Right renal cortex interstitium (tissue), 3 donors: ENCODE data around the gene ADH1B. TPM values are rescaled to one million over a fixed set of nuclear protein-coding genes. Genes with fewer than 3 reads are reported as not detected.
"Not testable (repeated sequence)": the region's sequence is repeated elsewhere in the genome, so short reads cannot be mapped to it uniquely, and the experiment has no call there.

ENCODE experiments used
- DNase-seq, 3 donors: peaks; one replicate each; pipeline ENCODE4 v3.0.0-alpha.2; 2013; ENCODE audit warnings: low read depth in 3 of 3, low spot score in 2 of 3
- polyA plus RNA-seq, 3 donors: library from polyadenylated mRNA; unstranded; fragments of 120-200 nt; gene quantifications; one replicate each; pipeline ENCODE4 v1.2.1, GENCODE V29; 2013; ENCODE audit not compliant: insufficient read length in 3 of 3

Gene ADH1B
- 10 to 100 TPM; 23.1 to 27.3 (median 27.2) TPM for polyA plus RNA-seq

DNA sequence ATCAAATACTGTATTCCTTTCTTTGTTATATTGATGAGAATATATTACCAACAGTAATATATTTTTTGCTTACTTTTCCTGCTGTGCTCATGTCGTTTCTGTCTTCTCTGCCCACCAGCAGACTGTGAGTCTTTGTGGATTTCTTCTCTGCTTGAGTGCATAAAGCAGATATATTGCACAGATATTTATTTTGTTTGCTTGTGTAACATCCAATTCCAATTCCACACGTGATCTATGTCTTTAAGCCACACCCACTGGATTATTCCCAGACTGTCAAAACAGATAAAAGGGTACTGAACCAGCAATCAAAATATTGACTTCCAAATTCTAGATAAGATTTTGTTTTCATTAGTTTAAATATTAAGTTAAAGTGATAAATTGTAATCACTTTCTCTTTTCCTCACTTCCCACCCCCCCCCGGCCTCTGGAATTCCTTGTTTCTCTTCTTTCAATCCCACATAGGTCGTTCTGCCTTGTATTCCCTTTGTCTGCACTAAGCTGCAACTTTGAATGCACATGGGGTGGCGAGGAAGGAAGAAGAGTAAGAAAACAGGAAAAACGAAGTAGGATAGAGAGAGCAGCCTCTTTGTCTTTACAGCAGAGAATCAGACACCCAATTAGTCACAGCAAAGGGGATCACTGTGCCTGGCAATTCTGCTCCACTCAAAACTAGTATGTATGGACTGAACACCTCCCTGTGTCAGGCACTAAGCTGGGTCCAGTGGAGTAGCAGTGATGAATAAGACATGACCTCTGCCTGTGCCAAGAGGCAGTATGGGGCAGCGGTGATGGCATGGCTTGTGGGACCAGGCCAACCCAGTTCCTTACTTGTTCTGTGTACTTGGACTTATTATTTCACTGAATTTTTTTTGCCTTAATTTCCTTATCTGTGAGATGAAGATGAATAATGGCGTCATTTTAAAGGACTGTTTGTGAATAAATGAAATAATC, at the start of gene ADH1B:
ADH1B (minus strand) TSS at position 161 of the 951 bp plus-strand sequence; CDS start at position 91, 70 bp downstream.
- no peak for DNase-seq

DNA sequence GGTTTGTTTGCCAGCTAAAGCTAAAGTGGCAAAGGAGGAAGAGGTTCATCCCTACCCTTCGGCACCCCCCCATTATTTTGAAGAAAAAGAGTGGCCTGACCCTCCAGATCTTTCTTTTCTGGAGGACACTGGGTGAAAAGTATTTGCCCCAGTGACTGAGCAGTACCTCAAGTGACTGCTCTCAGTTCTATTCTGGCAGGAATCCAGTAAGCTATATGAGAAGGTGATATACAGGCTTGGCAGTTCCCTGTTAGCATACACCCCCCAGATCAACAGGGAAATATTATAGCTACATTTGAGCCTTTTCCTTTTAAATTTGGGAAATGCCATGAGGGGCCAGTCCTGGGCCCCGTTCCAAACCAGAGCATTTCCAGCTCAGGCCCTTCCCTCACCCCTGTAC, 46.6 kb upstream of the ADH1B start:
- not testable (repeated sequence) for DNase-seq

DNA sequence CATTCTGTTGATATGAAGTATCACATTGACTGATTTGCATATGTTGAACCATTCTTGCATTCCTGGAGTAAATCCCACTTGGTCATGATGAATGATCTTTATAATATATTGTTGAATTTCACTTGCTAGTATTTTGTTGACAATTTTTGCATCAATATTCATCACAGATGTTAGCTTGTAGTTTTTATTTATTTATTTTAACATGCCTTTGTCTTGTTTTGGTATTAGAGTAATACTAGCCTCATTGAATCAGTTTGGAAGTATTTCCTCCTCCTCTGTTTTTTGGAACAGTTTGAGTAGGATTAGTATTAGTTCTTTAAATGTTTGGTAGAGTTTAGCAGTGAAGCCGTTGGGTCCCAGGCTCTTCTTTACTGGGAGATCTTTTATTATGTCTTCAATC, 45.3 kb upstream of the ADH1B start:
- DNase-seq, result no peak

DNA sequence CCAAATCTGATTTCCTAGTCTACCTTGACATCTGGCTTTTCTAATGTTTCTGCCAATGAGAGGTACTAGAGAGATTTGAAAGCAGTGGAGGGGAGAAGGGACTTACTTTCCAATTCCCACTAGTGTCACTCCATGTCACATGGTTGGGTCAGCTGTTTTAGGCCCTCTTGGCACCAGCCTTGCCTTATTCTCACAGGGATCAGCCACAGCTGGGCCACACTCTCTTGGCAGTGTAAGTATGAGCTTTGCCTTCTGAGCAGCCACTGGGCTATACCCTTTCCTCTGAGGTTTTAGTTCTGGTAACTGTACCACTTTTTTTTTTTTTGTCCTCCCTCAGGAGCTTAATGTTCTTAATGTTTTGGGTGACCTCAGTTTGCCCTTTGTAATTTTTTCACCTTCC, 41.6 kb upstream of the ADH1B start:
- no peak for DNase-seq

DNA sequence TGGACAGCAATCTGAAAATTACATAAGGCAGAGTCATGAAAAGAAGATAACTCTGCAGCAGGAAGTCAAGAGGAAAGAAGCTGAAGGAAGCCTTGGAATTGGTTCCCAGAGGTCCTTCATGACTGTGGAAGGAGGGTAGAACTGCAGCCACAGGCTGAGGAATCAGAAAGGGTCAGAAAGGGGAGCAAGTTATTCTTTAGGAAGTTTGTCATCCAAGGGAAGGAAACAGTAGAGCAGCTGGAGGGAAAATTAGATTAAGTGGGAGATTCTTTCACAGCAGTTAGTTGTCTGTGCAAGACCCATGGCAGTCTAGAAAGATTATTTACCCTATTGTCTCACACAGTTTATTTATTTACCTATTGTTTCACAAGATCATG, 40.7 kb upstream of the ADH1B start:
- no peak for DNase-seq

DNA sequence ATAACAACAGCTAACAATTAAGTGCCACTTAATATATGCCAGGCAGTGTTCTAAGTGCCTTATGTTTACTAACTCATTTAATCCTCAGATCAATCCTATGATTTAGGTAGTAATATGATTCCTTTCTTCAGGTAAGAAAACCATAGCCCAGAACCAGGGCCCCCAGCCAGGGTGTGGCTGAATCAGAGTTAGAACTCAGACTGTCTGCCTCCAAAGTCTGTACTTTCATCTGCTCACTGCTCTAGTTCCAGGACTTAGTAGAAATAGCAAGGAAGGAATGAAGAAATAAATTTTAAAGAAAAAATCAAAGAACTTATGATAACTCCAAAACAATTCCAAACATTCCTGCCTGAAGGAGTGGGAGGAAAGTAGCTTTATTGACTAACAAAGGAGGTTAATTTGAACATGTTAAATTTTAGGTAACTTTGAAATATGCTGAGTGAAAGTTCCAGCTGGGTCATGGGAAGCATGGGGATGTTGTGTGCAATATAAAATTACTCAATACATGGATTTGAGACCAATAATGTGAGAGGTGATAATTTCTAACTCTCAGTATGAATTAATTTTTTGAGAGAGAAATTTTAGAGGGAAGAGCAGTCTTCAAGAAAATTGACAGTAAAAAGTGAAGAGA, 40.2 kb upstream of the ADH1B start:
- no peak for DNase-seq

DNA sequence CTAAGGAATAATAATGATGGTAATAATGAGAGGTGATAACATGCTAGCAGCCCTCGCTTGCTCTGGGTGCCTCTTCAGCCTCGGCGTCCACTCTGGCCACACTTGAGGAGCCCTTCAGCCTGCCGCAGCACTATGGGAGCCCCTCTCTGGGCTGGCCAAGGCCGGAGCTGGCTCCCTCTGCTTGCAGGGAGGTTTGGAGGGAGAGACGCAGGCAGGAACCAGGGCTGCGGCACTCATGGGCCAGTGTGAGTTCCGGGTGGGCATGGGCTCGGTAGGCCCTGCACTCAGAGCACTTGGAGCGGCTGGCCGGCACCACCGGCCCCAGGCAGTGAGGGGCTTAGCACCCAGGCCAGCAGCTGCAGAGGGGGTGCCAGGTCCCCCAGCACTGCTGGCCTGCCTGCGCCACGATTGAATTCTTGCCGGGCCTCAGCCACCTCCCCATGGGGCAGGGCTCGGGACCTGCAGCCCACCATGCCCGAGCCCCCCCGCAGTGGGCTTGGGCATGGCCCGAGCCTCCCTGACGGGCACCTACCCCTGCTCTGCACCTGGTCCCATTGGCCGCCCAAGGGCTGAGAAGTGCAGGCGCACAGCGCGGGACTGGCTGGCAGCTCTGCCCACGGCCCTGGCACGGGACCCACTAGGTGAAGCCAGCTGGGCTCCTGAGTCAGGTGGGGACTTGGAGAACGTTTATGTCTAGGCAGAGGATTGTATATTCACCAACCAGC, 38.4 kb upstream of the ADH1B start:
- no peak for DNase-seq

DNA sequence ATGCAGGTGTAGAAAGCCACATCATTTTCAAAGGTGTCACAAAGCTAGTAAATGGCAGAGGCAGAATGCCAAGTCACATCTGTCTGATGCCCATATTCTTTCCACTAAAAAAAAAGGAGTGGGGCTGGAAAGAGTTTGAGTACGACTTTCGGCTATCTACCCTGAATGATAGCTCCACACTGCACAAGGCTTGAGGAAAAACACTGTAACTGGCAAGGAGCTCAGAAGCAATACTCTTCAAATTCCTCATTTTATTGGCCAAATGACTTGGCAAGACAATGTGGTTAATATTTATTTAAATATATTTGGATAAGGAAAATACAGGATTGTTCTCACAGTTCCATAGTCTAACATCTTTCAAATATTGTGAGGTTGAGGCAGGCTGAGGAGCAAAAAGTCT, 36.7 kb upstream of the ADH1B start:
- no peak for DNase-seq

DNA sequence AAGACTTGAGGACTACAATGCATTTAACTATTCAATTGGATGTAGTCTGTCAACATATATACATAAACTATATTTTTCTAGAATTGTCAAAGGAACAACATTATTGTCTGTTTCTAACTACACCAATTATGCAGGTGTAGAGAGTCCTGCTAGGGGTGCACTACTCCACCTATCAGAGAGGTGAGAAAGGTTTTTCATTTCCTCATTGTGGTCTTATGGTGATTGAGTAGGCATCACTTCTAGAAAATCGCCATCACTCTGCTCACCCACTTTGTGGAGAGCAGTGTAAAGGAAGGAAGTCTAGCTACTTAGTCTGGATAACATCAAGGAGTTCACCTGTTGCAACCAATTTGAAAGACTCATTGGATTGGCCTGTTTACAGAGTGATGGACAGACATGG, 35.8 kb upstream of the ADH1B start:
- no peak for DNase-seq

DNA sequence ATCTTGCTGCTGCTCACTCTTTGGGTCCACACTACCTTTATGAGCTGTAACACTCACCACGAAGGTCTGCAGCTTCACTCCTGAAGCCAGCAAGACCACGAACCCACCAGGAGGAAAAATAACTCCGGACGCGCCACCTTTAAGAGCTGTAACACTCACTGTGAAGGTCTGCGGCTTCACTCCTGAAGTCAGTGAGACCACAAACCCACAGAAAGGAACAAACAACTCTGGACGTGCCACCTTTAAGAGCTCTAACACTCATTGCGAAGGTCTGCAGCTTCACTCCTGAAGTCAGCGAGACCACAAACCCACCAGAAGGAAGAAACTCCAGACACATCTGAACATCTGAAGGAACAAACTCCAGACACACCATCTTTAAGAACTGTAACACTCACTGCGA, 34.9 kb upstream of the ADH1B start:
- DNase-seq, result not testable (repeated sequence)

DNA sequence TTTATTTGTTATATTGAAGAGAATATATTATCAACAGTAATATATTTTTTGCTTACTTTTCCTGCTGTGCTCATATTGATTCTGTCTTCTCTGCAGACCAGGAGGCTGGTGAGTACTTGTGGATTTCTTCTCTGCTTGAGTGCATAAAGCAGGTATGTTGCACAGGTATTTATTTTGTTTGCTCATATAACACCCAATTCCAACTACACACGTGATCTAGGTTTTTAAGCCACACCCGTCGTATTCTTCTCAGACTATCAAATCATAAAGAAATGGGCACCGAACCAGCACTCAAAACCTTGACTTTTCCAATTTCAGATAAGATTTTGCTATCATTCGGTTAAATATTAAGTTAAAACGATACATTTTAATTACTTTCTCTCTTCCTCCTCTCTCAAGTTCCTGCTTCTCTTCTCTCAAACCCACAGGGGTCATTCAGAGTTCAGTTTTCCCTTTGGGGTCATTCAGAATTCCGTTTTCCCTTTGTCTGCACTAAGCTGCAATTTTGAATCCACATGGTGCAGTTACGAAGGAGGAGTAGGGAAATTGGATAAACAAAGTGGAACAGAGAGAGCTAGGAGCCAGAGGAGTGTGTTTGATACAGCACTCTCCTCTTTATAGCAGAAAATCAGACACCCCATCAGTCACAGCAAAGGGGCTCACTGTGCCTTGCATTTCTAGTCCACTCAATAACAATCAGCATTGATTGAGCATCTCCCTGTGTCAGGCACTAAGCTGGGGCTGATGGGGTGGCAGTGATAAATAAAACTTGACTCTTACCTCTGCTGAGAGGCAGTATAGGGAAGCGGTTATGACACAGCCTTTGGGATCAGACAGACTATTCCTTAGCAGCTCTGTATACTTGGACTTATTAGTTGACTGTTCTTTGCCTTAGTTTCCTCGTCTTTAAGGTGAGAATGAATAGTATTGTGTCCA, 31.7 kb upstream of the ADH1B start, which contains the start of gene ADH1C:
ADH1C (minus strand) TSS at position 145 of the 936 bp plus-strand sequence; CDS start at position 74, 71 bp downstream.
- DNase-seq, result peak; percentile 25 to 39 (median 27)

DNA sequence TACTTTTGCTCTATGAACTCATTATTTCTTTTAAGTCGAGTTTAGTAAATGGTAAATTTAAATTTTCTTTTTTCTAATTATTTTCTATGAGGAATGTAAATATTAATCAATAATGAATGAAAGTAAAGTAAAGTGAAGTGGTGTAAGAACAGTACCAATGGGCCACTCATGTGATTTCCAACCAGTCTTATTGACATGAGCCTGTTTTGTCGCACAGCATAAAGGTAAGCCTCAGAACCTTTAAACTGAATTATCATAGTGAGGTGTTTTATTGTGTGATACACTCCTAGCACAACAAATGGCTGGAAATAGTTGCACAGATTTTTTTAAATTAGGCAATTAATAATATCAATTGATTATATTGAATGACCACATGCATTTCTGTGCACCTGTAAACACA, 30.3 kb upstream of the ADH1B start:
- no peak for DNase-seq

DNA sequence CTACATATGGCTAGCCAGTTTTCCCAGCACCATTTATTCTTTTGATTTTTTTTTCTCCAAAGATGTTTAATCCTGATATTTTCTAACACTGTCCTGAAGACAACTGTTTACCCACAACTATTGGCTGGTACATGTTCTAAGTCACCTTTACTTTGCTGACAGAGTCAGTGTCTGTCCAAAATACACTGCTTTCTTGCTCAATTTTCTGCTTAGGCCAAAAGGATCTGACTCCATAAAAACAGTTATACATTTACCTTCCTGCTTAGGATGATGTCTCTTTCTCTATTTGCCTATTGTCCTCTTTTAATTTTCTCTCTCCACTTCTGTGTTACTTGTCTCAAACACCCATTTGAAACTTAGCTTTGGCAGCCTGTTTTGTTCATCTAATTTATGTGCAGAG, 28.1 kb upstream of the ADH1B start:
- DNase-seq, result no peak

DNA sequence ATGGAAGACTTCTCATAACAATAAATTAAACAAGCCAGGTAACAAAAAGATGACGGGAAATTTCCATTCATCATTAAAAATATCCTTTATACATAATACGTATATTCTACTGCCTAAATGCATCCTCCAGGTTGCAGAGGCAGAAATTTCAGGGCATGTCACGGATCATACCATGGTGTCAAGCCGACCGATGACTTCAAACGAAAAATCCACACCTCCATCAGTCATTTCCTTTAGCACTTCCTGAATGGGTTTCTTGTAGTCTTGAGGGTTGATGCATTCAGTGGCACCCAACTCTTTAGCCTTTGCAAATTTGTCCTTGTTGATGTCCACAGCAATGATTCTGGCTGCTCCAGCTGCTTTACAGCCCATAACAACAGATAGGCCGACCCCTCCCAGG, 21.4 kb upstream of the ADH1B start:
- DNase-seq, result not testable (repeated sequence)

DNA sequence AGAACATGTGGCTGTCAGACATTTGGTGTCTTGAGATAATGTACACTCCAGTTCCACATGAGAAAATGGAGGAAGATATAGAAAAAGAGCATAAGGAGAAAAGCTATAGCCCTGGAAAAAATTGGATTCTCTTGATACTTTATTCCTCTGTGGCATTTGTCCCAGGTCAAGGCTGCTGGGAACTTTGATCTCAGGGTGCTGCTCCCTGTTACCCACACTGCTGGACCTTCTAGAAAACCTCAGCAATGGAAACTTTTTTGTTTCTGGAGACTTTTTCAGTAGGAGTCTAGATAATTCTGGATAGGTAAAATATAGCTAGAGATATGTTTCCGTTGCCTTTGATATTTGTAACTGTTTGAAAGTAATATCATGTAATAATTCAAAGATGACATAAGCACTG, 20.2 kb upstream of the ADH1B start:
- no peak for DNase-seq

DNA sequence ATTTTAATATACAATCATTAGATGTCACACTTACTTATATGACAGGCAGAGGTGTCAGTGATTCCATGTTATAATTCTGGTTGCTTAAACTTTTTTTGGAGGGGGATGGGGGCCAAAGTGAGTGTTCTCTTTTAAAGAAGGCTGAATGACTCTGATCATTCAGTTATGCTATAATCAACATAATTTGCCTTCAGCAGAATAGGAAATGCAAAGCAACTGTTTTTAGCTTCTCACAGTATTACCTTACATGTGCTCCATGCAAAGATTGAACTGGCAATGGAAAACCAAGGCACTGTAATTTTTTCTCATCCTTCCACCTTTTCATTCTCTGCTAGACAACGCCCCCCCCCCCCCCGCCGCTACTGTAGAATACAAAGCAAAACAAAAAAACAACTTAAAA, 18.0 kb upstream of the ADH1B start:
- DNase-seq, result no peak

DNA sequence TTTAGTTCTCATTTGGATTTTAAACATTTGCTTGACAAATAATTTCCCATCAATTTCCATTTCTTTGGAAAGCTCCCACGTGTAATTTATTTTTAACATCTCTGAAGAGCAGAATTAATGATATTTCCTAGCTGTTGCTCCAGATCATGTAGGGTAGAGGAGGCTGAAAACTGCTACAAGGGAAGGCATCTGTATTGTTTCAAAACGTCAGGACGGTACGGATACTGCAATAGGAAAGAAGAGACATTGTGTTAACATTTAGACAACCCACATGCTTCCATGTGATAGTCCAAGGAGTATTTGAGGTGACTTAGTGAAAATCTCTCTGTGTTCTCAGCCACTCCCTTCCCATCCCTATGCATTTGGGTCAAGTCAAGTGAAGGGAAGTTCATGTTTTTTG, 15.4 kb upstream of the ADH1B start:
- no peak for DNase-seq

DNA sequence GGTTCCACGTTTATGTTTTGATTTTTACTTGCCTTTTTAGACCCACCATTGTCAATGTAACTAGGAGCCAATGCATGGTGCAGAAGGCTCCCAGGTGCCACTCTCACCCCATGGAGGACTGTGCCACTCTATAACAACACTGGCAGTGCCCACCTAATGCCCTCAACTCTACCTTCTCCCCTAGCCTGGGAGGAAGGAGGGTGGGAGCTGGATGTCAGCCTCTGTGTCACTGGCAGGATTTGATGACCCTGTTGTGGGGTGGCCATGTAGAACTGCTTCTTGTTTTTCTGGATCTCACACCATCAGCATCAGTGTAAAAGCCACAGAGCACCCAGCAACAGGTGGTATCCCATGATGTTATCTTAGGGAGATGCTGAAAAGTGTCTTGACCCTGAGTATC, 13.7 kb upstream of the ADH1B start:
- DNase-seq, result no peak

DNA sequence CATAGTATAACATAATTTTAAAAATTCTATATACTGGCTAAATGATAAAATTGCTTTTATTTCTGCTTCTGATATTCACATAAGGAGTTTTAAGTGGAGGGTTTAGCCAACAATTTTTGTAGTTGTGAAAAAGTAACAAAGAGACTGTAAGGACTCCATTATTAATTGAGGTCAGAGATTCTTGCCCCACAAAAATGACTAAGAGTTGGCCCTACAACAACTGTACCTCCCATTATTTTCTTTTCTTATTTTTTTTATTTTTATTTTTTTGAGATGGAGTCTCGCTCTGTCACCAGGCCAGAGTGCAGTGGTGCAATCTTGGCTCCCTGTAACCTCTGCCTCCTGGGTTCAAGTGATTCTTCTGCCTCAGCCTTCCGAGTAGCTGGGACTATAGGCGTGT, 9.4 kb upstream of the ADH1B start:
- DNase-seq, result no peak

DNA sequence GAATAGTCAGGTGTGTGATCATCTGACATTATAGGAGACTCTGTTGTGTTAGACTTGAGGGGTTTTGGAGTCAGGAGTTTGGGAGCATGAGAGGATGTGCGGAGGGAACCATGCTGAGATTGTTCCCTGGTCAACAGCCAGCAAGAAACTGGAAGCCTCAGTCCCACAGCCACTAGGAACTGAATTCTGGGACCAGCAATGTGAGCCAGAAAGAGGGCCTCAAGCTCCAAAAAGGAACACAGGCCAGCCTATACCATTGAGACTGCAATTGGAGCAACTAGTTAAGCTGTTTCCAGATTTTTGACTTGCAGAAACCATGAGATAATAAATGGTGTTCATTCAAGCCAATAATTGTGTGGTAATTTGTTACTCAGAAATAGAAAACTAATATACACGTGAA, 8.7 kb upstream of the ADH1B start:
- DNase-seq, result no peak
